GM18517 (cell line): ENCODE measurements around the gene PEX11A.
"Not testable (repeated sequence)": the region's sequence is repeated elsewhere in the genome, so short reads cannot be mapped to it uniquely, and the experiment has no call there.

ENCODE experiments used
- ATAC-seq: cut with Tn5 transposase; IDR thresholded peaks from one replicate; pipeline ENCODE4 v1.9.1; 2021; ENCODE audit warnings: mild to moderate bottlenecking, moderate library complexity; ENCODE audit not compliant: unreplicated experiment

The PEX11A gene, protein sequence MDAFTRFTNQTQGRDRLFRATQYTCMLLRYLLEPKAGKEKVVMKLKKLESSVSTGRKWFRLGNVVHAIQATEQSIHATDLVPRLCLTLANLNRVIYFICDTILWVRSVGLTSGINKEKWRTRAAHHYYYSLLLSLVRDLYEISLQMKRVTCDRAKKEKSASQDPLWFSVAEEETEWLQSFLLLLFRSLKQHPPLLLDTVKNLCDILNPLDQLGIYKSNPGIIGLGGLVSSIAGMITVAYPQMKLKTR

DNA sequence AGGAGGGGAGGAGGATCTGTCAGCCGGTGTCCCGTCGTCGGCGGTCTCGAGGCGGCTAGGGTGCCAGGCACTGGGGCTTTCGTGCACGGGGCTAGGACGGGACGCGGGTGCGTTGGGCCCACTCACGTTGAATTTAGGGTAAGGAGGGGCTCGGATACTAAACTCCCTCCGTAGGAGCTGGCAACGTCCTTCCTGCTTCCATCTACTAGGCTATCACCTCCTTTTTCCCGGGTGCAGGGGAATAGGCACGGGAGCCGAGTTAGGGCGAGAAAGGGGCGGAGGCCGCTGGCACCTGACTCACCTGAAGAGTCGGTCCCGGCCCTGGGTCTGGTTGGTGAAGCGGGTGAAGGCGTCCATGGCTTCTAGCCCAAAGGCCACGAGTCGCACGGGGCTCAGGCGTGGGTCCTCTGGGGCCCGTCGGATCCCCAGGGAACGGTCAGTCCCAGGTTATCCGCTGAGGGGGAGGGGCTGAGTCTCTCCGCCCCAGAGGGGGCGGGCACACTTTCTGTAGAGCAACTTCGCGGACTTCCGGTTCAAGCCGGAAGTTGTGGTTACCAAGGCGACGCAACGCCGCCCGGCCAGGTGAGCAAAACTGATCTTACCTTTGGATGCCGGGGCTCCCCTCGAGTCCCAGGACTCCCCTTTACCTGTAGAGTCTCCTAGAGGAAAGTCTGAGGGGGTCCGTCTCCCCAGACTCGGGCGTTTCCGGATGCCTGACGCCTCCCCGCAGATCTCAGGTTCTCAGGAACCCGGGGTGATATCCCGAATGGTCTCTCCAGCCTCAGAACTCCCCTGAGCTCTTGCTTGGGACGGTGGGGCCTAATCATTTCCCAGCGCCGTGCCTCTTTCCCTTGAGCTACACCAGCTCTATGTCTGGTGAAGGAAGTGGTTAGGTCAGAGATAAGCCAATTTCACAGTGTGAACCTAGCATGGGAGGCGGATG, at the start of gene PEX11A, which contains the start of gene WDR93:
PEX11A (minus strand) TSS at position 479 of the 943 bp plus-strand sequence; CDS start at position 357, 122 bp downstream.
WDR93 (plus strand) TSS at position 536 of the 943 bp plus-strand sequence. CDS start 10,936 bp downstream, outside the sequence.
- peak; percentile 84 for ATAC-seq

DNA sequence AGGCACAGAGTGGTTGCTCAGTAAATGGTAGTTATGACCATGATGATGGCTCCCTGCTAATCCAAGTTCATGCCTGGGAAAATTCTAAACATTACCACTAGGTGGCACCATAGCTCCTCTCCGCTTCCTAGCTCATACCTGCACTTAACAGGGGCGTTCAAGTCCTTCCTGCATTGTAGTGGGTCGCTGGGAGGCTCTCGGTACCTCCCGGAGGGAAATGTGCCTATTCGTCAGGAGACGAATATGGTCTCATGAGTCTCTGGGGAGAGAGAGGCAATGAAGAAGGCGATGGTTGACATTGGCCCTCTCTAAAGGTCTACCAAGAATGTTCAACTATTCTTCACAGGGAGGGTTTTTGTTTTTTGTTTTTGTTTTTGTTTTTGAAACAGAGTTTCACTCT, 49.6 kb upstream of the PEX11A start:
- ATAC-seq, result no peak

DNA sequence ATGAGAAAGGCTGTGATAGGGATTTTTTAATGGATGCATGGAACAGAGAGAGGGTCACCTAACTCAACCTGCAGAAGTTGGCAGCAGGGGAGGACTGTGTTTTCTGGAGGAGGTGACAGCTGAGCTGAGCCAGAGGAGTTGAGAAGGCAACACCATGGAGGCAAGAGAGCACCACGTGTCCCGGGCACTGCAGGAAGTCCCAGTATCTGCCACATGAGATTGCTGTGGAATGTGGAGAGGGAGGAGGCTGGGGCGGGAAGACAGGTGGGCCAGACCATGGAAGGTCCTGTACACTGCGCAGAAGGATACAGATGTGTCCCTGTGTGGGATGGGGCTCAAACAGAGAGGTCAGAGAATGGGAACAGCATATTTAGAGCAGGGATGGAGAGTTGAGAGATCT, 45.2 kb upstream of the PEX11A start:
- ATAC-seq, result no peak

DNA sequence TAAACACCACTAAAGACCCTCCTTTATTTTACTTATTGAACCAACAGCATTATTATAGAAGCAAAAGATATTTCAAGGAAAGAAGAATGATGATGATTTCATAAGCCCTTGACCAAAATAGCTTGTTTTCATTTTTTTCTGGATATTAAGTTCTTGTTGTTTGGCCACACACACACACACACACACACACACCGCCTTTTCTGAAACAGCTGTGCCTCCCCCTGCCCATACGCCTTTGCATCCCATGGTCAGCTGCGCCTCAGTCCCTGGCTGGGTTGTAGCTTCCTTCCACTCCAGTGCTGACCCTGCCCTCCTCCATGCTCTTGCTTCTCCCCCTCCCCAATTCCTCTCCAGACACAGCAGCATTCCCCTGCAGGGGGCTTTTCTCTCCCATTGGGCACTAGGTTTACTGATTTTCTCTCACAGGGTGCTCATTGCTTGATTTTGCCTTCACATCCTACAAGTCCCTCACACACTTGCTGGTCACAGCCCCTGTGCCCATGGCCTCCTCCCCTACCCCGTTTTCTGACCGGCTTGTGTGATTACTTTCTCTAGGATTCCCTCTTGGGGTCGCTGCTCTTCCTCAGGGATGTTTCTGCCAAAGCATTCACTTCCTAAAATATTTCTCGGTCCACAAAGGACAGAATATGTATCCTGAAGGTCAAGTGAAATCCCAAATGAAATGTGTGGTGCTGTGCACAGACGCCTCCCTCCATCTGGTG, 42.1 kb upstream of the PEX11A start:
- ATAC-seq, result no peak

DNA sequence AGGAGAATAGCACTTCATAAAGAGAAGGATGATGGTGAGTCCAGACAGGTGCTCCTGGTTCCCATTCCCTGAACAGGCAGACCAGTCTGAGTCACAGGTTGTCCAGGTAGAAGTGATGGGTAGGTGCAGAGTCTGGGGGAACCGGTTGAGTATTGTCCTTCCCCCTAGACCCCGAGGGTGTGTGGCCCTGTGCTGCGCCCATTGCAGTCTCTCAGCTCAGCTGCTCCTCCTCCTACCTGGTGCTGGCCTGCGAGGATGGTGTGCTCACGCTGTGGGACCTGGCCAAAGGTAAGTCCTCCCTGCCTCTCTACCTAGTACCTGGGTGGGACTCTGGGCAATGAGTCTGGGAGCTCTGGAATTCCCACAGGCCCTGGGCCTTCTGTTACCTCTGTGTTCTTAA, 40.7 kb upstream of the PEX11A start:
- ATAC-seq, result no peak

DNA sequence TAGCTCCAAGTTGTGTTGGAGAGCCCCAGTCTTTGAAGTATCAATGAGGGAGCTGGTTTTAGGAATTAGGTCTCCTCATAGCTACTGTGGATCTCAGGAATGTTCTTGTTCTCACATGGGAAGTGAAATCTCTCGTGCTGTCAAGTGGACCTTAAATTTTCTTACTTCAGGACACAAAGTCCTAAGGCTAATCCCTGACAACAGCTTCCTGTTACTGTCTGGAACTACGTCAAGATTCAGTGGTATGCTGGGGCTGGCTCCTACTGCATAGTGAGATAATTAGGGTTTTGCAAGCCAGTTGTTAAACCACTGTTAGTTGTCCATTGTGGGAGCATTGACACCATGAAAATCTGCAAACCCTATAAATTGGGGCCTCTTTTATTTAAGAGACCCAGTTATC, 37.7 kb upstream of the PEX11A start:
- ATAC-seq, result no peak

DNA sequence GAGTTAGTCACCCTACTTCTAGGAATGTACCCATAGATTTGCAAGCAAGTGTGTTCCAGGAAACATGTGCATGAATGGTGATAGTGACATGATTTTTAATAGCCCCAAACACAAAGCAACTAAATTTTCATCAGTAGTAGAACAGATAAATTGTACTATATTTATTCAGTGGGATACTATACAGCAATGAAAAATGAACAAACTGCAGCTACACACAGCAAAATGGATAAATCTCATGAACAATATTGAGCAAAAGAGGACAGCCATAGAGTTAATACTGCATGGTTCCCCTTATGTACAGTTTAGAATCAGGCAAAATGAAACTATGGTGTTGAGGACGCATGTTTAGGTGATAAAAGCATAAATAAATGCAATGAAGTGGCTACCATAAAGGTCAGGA, 34.5 kb upstream of the PEX11A start:
- no peak for ATAC-seq

DNA sequence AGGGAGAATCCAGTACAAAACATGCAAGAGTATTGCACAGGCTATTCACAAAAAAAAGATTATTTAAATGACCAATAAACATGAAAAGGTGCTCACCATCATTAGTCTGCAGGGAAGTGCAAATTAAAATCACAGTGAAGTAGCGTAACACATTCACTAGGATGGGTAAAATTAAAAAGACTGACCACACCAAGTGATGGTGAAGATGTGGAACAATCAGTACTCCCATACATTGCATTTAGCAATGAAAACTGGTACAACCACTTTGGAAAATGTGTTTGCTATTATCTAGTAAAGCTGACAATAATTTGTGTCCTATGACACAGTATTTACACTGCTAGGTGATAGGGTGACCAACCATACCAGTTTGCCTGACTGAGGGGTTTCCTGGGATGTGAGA, 34.1 kb upstream of the PEX11A start:
- ATAC-seq, result no peak

DNA sequence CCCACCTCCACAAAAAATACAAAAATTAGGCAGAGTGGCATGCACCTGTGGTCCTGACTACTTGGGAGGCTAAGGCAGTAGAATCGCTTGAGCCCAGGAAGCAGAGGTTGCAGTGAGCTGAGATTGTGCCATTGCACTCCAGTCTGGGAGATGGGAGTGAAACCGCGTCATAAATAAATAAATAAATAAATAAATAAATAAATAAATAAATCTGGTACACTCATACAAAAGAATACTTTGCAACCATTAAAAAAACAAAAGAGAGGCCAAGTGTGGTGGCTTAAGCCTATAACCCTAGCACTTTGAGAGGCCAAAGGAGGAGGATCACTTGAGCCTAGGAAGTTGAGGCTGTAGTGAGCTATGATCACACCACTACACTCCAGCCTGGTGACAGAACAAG, 32.5 kb upstream of the PEX11A start:
- ATAC-seq, result no peak

DNA sequence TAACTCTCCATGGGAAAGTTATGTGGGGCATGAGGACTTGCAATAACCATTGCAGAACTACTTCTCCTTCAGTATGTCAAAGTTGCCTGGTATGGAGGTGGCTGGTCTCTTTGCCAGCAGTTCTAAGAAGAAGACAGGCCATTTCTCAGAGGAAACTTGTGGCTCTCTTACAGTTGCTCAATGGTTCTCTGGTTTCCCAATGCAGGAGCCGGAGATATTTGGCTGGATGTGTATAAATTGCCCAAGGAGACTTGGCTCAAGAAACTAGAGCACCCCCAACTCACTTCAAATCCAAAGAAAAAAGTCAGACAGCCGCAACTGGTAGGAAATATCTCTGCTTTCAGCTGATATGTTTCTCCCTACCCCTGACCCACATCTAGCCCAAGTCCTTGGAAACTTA, 24.2 kb upstream of the PEX11A start:
- ATAC-seq, result no peak

DNA sequence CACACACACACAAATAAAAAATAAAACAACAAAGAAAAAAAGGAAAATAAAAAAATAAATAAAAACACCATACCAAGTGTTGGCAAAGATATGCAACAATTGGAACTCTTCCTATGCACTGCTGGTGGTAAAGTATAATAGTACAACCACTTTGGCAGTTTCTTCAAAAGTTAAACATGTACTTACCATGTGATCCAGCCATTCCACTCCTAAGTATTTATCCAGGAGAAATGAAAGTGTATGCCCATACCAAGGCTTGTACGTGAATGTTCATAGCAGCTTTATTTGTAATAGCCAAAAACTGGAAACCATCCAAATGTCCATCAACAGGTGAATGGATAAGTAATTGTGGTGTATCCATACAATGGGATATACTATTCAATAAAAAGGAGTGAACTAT, 17.0 kb upstream of the PEX11A start:
- ATAC-seq, result no peak

DNA sequence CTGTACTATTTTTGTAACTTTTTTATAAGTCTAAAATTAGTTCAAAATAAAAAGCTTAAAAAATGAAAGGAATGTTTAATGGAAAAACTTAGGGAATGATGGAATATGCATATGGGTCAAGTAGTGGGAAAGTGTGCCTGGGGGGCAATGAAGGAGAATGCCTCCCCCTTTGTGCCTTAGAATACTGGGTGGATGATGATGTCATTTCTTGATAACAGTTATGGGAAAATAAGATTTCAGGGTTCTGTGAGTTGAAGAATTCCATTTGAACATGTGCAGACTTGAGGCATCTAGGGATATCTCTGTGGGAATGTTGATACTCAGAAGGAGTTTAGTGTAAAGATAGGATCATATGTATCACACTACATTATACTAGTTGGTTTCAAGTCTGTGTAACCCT, 13.9 kb upstream of the PEX11A start:
- ATAC-seq, result no peak

DNA sequence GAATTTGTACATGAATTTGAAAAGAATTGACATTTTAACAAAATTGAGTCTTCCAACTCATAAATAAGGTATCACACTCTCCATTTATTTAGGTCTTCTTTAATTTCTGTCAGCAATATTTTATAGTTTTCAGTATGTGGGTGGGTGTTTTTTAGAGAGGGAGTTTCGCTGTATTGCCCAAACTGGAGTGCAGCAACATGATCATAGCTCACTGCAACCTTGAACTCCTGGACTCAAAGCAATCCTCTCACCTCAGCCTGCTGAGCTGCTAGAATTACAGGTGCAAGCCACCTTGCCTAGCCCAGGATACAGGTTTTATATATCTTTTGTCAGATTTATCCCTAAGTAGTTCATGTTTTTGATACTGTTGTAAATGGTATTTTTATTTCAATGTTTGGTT, 4.6 kb upstream of the PEX11A start:
- no peak for ATAC-seq

DNA sequence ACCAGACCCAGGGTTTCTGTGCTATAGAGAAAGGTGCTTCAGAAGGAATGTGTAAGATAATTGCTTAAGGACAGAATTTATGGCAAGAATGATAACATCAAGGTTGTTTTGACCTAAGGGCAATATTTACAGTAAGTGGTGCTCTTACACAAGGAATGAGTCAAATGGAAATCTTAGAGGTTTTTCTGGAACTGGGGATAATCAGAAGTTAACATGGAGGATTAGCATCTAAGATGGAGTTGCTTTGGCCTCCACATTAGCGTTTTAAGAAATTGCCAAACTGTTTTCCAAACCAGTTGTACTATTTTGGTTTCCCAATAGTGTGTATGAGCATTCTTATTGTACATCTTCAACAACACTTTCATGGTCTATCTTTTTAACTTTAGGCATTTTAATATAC, 3.1 kb upstream of the PEX11A start:
- no peak for ATAC-seq

DNA sequence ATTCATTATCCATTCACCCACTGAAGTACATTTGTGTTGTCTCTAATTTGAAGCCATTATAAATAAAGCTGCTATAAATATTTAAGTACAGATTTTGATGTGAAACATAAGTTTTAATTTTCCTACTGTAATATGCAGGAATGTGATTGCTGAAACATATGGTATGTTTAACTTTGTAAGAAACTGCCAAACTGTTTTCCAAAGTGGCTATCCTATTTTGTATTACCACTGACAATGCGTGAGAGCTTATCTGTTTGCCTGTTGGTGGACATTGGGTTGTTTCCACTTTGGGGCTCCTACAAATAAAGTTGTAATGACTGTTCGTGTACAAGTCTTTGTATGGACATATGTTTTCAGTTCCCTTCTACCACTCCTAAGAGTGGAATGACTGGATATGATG, 2.5 kb upstream of the PEX11A start:
- ATAC-seq, result no peak

DNA sequence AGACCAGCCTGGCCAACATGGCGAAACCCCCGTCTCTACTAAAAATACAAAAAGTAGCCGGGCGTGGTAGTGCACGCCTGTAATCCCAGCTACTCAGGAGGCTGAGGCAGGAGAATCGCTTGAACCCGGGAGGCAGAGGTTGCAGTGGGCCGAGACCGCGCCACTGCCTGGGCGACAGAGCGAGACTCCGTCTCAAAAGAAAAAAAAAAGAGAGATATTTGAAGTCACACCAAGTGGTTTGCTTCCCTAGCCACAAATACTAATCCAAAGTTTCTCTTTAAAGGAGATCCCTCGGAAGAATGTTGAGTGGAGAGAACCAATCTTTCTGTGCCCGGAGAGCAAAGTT, 651 bp downstream of the PEX11A start:
- ATAC-seq, result not testable (repeated sequence)

DNA sequence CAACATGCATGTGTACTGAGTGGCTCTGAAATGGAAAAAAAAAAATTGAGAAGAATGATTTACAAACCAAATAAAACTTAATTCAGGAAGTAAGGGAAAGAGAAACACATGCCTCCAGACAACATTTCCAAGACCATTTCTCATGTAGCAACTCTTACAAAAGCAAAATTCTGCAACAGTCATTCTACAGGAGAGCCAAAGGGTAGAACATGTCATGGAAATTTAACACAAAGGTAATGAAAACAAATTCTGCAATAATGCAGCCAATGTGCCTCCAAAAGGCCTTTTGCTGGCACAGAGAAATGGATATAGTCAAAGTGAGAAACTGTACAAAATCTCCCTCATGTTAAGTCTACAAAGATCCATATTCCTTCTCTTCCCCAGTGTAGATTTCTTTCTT, 4.0 kb downstream of the PEX11A start:
- no peak for ATAC-seq

DNA sequence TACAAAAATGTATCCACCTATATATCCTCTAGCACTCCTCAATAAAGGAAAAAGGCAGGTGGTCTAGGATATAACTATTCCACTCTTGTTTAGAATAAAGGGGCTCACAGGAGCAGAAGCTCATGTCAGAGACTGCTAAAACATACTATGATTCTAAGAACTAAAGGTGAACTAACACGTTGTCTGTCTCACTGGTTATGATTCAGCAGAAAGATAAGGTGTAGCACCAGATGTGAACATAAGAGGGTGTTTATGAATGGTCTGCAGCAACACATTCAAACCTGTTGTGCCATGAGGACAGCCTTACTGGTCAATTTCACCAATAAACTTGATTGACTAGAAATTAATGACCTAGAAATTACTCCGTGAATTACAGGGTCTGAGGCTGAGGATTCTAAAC, 4.6 kb downstream of the PEX11A start:
- no peak for ATAC-seq

DNA sequence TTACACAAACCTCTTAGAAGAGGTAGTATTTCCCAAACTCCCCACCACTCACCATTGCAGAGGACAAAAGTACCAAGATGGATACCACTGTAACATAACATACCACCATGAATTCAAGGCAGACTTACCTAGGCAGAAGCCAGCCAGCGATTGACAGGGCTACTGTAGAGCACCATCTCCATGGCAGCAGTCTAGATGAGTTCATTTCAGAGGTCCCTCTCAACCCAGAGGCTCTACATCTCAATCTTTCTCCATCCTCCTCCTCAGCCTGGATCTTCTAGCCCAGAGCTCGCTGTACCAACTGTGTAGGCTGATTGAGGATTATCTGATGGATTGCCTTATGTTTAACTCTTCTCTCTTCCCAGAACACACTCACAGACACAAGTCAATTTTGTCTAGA, 9.4 kb downstream of the PEX11A start:
- no peak for ATAC-seq

DNA sequence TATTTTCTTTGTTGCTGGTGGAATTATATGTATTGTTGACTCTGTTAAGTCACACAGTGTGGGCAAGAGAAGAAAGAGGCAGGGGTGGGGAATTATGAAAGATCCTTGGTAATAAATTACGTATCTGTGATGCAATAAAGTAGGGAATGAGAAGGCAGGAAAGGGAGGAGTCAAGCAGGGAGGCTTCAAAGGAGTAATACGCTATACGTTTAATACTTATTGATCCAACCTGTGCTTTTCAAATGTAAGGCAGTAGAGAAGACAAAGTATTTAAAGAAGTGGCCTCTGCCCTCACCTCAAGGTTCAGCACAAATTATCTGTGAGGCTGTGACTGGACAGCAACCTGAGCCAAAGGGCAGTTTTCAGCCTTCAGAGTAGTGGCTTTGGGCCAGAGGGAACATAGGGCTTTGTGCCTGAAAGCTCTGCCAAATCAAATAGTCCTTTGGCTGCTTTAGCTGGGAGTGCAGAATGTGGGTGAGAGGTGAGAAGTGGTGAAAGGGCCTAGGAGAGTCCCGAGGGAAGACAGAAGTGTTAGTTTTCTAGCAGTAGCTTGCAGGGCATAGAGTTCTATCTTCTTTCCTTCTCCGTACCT, 10.2 kb downstream of the PEX11A start:
- no peak for ATAC-seq

DNA sequence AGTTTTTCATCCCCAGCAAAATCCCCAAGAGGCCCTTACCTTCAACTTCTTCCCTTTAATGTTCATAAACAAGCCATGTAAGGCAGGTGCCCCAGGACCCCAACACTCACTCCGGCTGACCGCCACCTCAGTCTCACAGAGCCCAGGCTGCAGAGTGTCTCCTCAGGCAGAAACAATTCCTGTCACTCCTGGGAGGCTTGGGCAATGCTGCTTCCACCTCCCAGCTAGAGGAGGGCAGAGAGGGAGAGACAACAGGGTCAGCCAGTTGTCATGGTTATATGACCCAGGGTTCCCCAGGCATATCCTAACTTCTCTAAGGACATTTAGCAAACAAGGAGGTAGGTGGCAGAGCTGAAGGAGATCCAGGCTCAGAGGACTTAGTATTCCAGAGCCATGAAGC, 11.3 kb downstream of the PEX11A start, which contains the start of gene PLIN1:
PLIN1 (minus strand) TSS at position 156 of the 400 bp plus-strand sequence. CDS start 1,878 bp downstream, outside the sequence.
- no peak for ATAC-seq
